GM18517 (cell line): ENCODE measurements around the gene ASCC1.
"Not testable (repeated sequence)": the region's sequence is repeated elsewhere in the genome, so short reads cannot be mapped to it uniquely, and the experiment has no call there.

ENCODE experiments used
- ATAC-seq: cut with Tn5 transposase; IDR thresholded peaks from one replicate; pipeline ENCODE4 v1.9.1; 2021; ENCODE audit warnings: mild to moderate bottlenecking, moderate library complexity; ENCODE audit not compliant: unreplicated experiment

ASCC1 gene

DNA sequence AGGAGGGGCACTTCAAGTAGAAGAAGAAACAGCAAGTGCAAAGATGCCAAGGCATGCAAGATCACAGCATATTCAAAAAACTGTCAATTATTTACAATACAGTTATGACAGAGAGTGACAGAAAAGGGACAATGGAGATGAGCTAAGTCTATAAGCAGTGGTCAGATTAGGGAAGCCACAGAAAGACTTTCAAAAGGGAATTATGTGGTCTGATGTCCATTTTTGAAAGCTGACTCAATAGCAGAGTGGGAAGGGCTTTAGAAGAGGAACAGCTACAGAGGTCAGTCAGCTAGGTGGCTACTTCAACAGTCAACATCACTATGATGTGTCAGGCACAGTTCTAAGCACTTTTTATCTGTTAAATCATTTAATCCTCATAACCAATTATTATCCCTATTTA, 82.6 kb downstream of the ASCC1 start:
- peak; percentile 94 for ATAC-seq

DNA sequence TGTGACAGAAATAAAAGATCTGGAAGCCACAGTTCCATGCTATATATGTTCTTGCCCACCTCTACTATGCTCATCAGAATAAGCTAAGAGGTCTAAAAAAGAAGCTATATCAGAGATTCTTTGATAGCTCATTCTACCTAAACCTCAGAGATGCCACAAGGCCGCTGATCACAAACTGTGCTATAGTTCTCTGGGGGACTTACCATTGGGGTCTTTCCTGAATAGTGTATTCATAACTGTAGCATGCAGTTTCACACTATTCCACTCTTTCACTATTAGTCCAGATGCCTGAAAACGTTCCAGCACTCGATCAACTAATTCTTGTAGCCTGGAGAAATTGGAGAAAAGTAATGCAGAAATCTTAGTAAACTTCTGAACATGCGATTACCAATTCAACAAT, 83.2 kb downstream of the ASCC1 start:
- no peak for ATAC-seq

DNA sequence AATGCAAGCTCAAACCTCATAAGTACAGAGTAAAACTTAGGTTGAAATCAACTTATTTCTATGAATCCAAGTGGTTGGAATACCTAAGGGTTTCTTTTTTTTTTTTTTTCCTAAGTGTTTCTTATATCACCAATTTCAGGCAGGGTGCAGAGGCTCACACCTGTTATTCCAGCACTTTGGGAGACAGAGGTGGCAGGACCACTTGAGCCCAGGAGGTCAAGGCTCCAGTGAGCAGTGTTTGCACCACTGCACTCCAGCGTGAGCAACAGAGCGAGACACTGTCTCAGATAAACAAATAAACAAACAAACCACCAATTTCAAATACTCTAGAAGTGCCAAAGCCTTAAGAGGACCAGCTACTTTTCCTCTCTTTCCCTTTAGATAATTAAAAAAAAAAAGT, 88.5 kb downstream of the ASCC1 start:
- ATAC-seq: no peak

DNA sequence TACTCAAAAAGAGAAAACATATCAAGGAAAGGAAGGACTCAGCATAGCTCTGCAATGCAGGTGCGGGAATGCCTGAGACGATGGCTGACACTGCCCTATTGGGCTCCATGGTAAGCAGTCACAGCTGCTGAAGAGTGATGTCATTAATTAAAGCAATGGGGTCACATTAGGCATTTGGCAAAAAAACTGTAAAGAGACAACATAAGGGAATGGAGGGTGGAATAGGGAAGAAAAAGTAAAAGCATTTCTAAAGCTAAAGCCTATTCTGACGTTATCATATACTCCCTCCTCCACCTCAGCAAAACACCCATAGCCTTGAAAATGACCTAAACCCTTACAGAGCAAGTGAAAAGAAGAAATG, 89.2 kb downstream of the ASCC1 start:
- ATAC-seq: no peak

DNA sequence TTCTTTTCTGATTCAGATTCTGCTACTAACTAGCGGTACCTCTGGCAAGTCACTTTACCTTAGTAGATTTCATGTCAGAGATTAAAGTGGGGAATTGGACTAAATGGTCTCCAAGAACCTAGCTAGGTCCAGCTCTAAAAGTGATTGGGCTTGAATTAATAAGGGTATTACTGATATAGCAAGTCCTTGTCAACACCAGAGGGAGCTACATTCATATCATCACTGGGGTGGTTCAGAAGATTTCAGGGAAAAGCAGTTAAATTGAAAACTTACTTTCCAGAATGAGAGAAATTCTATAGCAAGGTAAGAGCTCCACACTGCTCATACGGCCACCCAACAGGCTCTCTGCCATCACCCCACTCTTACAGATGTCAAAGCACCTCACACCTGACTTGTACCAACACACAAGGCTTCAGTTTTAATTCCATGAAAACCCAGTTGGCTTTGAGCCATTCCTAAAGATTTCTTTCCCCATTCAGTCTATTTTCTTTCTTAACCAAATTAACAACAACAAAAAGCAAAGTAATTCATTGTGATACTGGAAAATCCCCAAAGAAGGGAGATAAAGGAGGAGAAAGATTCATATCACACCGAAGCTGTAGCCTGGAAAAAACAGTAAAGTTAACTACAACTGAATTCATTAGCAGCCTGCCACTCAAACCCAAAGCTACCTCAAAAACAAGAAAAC, 89.7 kb downstream of the ASCC1 start:
- ATAC-seq: no peak

DNA sequence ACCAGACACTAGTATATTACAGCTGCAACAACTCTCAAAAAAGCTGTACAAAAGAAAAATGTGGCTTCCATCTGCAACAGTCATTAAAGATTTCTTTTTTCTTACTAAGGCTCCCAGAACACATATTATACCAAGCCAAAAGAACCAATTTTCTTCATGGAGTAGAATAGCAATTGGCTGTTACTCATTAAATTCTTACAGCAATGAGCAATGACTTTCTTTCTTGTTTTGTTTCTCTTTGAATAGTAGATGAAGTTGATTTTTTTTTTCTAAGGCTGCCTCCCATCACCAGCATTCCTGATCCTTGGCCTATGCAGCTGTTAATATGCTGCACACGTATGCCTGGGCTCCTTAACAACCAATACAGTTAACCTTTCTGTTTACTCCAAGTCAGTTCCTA, 91.1 kb downstream of the ASCC1 start:
- ATAC-seq: no peak

DNA sequence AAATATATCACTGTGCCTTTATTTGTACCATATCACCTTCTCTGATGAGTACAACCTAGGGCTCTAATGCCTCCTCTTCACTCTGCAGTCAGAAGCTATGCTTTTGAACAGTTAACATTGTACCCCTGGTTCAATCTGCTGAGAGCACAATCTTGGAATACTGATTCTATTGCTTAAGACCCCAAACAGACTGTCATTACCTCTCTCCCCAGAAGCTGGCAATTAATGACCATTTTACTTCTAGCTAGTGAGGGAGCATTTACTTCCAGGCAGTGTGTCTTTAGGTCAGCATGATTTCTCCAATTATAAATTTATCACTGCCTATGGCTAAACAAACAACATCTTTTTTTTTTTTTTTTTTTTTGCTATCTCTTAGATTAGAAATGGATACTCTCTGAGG, 91.7 kb downstream of the ASCC1 start:
- ATAC-seq: no peak

DNA sequence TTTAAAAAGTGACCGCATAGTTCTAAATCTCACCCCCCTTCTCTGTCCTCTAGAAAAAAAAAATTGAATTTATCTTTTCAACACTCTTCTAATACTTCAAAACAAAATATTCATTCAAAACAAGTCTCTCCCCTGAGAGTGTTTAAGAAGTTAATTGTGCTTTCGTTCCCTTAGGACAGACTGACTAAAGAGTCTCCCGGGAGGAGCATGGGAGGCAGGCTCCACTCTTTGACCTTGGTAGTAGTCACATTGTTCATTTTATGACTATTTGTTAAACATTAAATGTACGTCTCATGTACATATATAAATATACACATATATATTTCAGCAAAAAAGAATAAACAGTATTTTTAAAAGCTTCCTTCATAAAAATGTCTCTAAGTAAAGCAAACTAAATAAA, 92.5 kb downstream of the ASCC1 start:
- no peak for ATAC-seq

DNA sequence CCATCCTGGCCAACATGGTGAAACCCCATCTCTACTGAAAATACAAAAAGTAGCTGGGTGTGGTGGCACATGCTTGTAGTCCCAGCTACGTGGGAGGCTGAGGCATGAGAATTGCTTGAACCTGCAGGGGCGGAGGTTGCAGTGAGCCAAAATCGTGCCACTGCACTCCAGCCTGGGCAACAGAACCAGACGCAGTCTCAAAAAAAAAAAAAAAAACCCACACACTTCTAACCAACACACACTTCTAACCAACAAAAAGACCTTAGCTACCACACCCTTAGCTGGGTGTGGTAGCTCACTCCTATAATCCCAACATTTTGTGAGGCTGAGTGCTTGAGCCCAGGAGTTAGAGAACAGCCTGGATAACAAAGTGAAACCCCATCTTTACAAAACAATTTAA, 93.9 kb downstream of the ASCC1 start:
- ATAC-seq: no peak

DNA sequence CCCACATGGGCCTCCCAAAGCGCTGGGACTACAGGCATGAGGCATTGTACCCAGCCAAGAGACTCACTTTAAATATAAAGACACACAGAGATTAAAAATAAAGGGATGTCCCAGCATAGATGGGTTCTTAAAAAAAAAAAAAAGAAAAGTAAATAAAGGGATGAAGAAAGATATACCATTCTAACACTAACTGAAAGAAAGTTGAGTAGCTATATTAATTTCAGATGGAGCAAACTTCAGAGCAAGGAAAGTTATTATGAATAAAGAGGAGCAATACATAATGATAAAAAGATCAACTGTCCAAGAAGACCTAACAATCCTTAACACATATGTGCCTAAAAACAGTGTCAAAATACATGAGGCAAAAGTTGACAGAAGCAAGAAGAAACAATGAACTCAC, 94.7 kb downstream of the ASCC1 start:
- no peak for ATAC-seq

DNA sequence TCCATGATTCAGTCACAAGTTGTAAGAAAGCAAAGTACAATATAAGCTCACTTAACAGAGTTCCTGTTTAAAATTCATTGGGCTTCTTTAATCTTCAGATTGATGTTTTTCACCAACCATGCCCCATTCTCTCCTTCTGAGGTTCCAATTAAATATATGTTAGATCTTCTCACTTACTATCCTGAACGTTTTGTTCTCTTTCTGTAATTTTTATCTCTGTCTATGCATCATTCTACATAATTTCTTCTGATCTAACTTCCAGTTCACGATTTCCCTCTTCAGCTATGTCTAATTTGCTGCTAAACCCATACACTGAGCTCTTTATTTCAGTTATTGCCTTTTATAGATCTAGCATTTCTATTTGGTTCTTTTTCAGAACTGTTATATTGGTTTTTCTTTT, 99.7 kb downstream of the ASCC1 start:
- ATAC-seq: no peak

DNA sequence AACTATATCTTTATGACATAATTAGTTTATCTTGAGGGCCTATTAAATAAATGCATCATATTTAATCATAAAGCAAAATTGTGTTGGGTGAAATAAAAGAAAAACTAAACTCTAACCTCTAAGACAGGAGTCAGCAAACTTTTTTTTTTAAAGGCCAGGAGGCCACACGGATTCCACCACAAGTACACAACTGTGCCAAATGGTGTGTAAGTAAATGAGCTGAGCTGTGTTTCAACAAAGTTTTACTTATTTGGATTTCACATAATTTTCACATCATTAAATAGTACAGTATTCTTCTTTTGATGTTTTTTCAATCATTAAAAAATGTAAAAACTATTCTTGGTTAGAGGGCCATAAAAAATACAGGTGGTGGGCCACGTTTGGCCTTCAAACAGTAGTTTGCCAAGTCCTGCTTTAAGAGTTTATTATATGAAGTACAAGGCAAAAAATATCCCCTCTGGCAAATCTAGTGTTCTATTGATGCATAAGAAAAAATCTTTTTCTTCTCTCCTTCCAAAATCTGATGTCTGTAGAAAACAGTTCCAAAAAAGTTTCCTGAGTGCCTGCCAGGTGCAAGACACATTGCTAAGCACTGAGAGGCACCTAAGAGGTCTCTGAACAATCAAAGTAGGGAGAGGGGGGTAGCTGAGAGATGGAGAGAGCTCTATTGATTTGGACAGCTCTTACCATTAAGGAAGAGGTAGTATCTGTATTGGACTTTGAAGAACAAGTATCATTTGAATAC, 101.2 kb downstream of the ASCC1 start:
- no peak for ATAC-seq

DNA sequence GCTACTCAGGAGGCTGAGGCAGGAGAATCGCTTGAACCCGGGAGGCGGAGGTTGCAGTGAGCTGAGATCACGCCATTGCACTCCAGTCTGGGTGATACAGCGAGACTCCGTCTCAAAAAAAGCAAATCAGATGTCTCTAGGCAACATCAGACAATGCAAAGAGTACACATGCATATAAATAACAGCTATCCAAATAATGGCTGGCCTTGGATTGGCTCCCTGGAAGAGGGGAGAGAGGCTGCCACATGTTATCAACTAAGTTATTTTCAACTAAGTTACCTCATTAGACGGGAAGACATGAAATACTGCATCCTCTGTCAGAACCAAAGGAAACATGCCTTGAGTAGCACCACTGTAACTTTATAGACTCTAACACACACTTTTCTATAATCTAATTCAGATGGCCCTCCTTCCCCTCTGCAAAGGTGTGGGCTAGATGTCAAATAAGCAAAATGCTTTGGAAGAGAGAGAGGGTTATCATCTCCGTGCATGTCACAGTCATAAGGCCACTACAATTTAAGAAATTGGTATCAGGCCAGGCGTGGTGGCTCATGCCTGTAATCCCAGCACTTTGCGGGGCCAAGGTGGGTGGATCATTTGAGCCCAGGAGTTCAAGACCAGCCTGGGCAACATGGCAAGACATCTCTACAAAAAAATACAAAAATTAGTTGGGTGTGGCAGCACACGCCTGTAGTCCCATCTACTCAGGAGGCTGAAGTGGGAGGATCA, 105.2 kb downstream of the ASCC1 start:
- ATAC-seq: no peak

DNA sequence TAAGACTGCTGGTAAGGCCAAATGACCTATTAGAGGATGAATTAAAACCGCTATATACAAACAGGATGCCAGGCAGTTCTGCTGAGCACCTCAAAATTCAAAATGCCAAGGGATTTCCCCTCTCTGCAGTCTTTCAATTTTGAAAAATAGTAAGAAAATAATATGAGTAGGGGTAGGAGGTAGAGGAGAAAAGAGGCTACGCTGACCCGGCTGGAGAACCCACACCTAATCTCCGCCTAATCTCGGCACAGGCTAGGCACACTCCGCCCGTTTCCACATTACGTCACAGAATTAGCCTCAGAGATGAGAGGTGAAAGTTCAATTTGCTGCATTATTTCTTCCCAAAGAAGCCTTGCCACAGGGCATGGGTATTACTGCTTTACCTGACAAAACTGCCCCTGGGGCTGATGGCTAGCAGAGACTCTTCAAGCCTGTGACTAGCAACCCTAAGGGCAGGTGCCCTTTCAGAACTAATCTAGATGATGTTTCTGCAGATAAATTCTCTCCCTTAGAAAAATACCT, 106.4 kb downstream of the ASCC1 start:
- no peak for ATAC-seq

DNA sequence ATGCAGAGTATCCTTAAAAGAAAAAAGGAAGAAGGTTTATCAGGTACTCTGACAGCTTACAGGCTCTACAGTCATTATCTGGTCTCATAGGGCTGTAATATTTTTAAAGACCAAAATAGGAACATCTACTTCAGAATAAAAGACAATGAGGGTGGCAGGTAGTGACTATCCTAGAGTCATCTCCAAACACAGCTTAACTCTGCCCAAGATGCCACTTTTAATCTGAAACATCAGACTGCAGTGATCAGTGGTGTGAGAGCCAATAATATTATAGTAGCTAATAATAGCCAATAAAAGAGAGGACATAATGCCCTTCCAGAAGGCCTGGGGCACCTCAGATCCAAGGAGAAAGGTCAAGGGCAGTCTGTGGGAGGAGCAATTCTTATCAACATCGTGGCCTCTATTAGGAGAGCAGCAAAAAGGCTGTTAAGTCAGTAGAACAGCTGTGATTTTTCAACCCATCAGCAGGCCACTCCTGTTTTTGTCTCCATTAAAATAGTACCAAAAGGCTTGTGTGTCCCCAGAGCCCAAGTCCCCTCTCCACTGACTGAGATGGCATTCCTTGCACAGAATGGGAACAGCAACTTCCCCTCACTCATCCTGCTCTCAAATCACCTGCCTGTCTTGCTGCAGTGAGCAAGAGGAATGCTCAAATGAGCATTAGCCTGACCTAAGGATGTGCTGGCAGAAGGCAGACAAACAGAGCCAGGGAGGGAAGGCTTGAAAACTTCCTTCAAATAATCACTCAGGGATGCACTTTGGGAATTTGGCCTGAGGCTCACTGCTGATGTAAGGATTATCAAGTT, 107.0 kb downstream of the ASCC1 start:
- ATAC-seq: no peak

DNA sequence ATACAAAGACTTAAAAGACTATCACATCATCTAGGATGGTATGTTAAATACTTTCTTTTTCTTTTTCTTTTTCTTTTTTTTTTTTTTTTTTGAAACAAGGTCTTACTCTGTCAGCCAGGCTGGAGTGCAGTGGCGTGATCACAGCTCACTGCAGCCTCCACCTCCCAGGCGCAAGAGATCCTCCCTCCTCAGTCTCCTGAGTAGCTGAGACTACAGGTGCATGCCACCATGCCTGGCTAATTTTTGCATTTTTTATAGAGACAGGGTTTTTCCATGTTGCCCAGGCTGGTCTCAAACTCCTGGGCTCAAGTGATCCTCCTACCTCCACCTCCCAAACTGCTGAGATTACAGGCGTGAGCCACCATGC, 108.1 kb downstream of the ASCC1 start:
- not testable (repeated sequence) for ATAC-seq

DNA sequence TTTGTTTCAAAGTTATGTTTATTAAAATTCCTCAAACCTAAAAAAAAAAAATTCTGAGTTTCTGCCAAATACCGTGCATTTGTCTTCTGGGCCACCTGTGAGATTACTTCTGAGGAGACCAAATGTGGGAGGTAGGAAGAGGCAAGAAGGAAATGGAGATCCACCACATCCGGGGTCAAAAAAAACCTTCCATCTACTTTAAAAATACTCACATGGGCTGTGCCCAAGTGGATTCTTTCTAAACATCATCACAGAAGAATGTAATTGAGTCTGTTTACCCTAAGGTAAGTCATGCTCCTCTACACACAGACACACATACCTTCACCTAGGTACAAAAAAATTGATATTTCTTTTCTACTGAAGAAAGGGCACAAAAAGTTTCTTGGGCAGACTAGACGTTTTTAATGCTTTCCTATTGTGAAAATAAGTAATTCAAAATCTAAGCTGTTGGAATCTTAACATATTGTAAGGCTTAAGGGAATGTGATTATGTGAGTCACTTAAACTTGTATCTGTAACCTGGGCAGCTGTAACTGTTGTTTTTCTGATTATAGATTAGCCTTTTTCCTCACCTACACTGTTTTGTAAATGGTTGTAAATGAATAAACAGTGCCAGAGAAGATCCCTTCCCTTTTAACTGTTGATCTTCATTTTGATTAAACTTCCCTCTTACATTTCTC, 108.6 kb downstream of the ASCC1 start:
- ATAC-seq: no peak

DNA sequence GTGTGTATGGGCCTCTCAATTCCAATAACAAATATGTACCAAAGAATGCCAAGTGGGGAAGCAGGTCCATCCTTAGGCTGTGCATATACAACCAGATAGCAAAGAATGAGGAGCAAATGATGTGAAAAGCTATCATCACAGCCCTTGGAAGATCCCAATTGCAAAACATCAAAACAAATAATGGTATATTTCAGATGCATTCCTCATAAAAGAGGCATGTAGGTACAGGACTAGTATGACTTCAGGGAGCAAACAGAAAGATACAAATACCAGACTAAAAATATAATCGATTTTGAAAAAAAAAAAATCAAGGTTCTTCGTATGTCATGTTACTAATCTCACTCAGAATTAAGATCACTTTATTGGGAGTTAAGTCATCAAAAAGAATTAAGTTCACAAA, 109.2 kb downstream of the ASCC1 start:
- ATAC-seq: no peak

DNA sequence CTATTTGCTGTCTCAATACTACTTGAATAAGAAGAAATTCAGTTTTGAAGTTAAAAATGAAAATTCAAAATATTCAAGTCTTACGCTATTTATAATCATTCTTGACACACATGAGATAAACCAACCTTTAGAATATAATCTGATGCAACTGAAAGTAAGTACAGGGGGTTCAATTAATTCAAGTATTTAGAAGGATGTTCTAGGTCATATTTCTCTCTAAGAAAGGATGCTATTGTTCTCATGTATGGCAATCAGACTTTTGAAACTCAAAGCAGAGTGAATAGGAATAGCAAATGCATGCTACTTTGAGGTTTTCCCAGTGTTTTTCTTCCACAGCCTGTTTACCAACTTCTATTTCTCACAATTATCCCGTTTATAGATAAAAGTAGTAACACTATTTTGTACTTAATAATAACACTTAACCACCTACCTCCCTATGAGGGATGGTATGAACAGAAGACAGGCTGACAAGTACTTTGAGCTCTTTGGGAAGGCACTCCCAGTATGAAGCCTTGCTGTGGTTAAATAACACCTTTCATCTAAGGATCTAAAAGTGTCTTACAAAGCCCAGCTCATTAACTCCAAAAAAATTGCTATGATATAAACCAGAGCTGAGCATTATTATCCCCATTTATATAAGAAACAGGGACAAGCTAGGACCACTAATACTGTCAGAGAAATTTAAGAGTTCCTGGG, 109.8 kb downstream of the ASCC1 start:
- no peak for ATAC-seq

DNA sequence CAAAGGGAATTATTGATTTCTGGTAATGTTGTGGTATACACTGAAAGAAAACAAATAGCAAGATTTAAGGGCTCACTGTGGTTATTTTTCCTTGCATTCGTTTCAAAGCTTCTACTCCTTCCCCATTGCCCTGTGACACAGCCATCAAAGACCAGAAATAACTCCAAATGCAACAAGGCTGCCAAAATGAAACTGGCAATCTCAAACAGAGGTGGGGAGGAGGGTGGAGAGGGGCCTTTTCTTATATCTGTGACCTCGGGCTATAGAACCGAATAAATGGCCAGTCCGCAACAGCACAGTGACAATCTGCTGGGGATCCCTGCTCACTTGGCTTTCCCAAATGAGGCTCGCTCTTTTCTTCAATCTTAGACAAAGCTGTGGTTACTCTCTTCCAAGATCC, 110.4 kb downstream of the ASCC1 start:
- ATAC-seq: no peak
